WTC11 (cell line): Measurements from ENCODE around the gene CARD14. TPM values are rescaled to one million over a fixed set of nuclear protein-coding genes. Genes with fewer than 3 reads are reported as not detected.

Source experiments
- ARID4B ChIP-seq: sonication (generic); formaldehyde crosslinking; IDR thresholded peaks from 2 replicates; pipeline ENCODE4 v1.8.0; 2023; ENCODE audit warnings: missing genetic modification reagents, mild to moderate bottlenecking, borderline replicate concordance
- ATF3 ChIP-seq: sonication (generic); formaldehyde crosslinking; conservative IDR thresholded peaks from 2 replicates; pipeline ENCODE4 v1.8.1; 2022; ENCODE audit warnings: mild to moderate bottlenecking, missing genetic modification reagents
- ATF6 ChIP-seq: sonication (generic); formaldehyde crosslinking; IDR thresholded peaks from 2 replicates; pipeline ENCODE4 v1.8.1; 2023; ENCODE audit warnings: mild to moderate bottlenecking, missing genetic modification reagents
- CREM ChIP-seq: sonication (generic); formaldehyde crosslinking; IDR thresholded peaks from 2 replicates; pipeline ENCODE4 v1.8.1; 2022; ENCODE audit warnings: mild to moderate bottlenecking, missing genetic modification reagents, moderate library complexity
- E2F4 ChIP-seq: sonication (generic); formaldehyde crosslinking; IDR thresholded peaks from 2 replicates; pipeline ENCODE4 v1.8.1; 2022; ENCODE audit warnings: low read depth, mild to moderate bottlenecking, moderate library complexity, missing genetic modification reagents, borderline replicate concordance
- EMX1 ChIP-seq: fragments of 250-450 bp; sonication (Bioruptor Pico); IDR thresholded peaks from 2 replicates; pipeline ENCODE4 v1.8.0; 2021; ENCODE audit warnings: mild to moderate bottlenecking
- NR2C2 ChIP-seq: sonication (generic); formaldehyde crosslinking; IDR thresholded peaks from 2 replicates; pipeline ENCODE4 v1.8.0; 2022; ENCODE audit warnings: mild to moderate bottlenecking, missing genetic modification reagents
- OVOL2 ChIP-seq: fragments of 250-450 bp; sonication (Bioruptor Pico); IDR thresholded peaks from 2 replicates; pipeline ENCODE4 v1.9.0; 2021; ENCODE audit warnings: mild to moderate bottlenecking, borderline replicate concordance
- PRDM15 ChIP-seq: sonication (generic); formaldehyde crosslinking; IDR thresholded peaks from 2 replicates; pipeline ENCODE4 v1.8.0; 2022; ENCODE audit warnings: missing genetic modification reagents
- SOX15 ChIP-seq: fragments of 250-450 bp; sonication (Bioruptor Pico); IDR thresholded peaks from 2 replicates; pipeline ENCODE4 v1.9.0; 2021; ENCODE audit warnings: mild to moderate bottlenecking
- TP53 ChIP-seq: sonication (generic); formaldehyde crosslinking; IDR thresholded peaks from 2 replicates; pipeline ENCODE4 v1.8.1; 2023; ENCODE audit warnings: mild to moderate bottlenecking, missing genetic modification reagents
- USF2 ChIP-seq: sonication (generic); formaldehyde crosslinking; IDR thresholded peaks from 2 replicates; pipeline ENCODE4 v1.8.1; 2023; ENCODE audit warnings: mild to moderate bottlenecking, missing genetic modification reagents, moderate library complexity
- ZNF232 ChIP-seq: sonication (generic); formaldehyde crosslinking; IDR thresholded peaks from 2 replicates; pipeline ENCODE4 v1.8.0; 2022; ENCODE audit warnings: mild to moderate bottlenecking, missing genetic modification reagents
- ZNF425 ChIP-seq: fragments of 250-450 bp; sonication (Bioruptor Pico); conservative IDR thresholded peaks from 2 replicates; pipeline ENCODE4 v1.9.0; 2021; ENCODE audit warnings: mild to moderate bottlenecking
- ZNF671 ChIP-seq: fragments of 250-450 bp; sonication (Bioruptor Pico); IDR thresholded peaks from 2 replicates; pipeline ENCODE4 v1.8.0; 2021; ENCODE audit warnings: mild to moderate bottlenecking
- ZSCAN18 ChIP-seq: fragments of 250-450 bp; sonication (Bioruptor Pico); IDR thresholded peaks from 2 replicates; pipeline ENCODE4 v2.1.2; 2022; ENCODE audit warnings: mild to moderate bottlenecking, moderate library complexity
- total RNA-seq: library from RNA; stranded (reverse); gene quantifications from 3 replicates; pipeline ENCODE4 v1.2.3, GENCODE V29; 2021

The CARD14 gene
- total RNA-seq, 1 experiment from 2014 or later = 0.83 TPM

- TF ChIP-seq PRDM15 (CRISPR knock-in tag) (peak; percentile 81), E2F4 (0 out of 2 replicates have a peak, but pooled peaks have one; percentile 24), ATF3 (CRISPR knock-in tag) (no peak), ZNF671 (CRISPR knock-in tag) (no peak), ZNF425 (CRISPR knock-in tag) (no peak), TP53 (CRISPR knock-in tag) (0 out of 2 replicates have a peak, but pooled peaks have one; percentile 32), ZSCAN18 (CRISPR knock-in tag) (no peak), EMX1 (CRISPR knock-in tag) (no peak), ZNF232 (no peak), OVOL2 (CRISPR knock-in tag) (no peak), USF2 (CRISPR knock-in tag) (peak; percentile 96), ARID4B (CRISPR knock-in tag) (peak; percentile 82; the same call in 1 of the 2 replicates), NR2C2 (CRISPR knock-in tag) (no peak), CREM (CRISPR knock-in tag) (no peak), ATF6 (CRISPR knock-in tag) (no peak), SOX15 (CRISPR knock-in tag) (no peak)
Measured at GRCh38 chr17:80220054-80220735, 50.4 kb downstream of the CARD14 start, which contains the start of the genes SGSH and SLC26A11 (continued).
